ENCODE measurements around the gene MRPL12.

Gene MRPL12

DNA sequence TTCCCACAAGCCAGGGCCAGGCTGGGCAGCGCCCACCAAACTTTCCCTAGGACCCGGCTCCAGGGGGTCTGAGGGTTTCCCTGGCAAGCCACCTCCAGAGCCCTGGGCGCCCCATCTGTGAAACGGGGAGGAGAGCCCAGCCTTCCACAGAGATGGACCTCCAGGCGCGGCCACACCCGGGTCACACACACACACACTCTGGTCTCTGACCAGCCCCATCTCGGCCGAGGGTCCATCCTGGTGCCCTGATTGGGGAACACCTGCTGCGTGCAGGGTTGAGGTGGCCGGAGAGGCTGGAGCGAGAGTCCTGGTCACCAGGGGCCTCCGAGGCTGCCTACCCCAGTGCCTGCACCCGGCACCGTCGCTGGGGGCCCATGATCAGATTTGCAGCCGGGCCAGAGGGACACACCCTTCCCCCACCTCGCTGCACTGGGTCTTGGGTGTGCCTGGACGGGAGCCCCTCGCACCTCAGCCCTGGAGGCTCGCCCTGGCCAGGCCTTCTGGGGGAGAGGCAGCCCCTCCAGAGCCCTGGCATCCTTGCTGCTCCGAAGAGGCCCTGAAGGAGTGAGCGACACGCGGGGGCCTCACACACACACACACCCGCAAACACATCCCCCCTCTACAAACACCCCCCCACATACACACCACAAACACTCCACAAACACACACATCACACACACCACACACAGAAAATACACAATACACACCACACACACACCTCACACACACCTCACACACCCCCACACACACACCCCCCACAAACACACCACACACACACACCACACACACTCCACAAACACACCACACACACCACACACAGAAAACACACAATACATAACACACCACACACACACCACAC lies 38.7 kb downstream of the MRPL12 start:
- no peak for DNase-seq
